K562 (cell line): ENCODE results near the gene ZNF655. TPM values are rescaled to one million over a fixed set of nuclear protein-coding genes. Genes with fewer than 3 reads are reported as not detected.

ENCODE experiments used
- ADNP ChIP-seq: fragments of 200-800 bp; sonication (Bioruptor generic); IDR thresholded peaks from 2 replicates; pipeline ENCODE4 v1.6.1; 2016; ENCODE audit warnings: missing genetic modification characterization, missing compliant biosample characterization
- ARNT ChIP-seq, 2 experiments: fragments of 450-650 bp; IDR thresholded peaks; 2 replicates each; pipeline ENCODE4 v1.6.1; 2016; ENCODE audit warnings: mild to moderate bottlenecking in 1 of 2
- ATF7 ChIP-seq: fragments of 450-650 bp; IDR thresholded peaks from 2 replicates; pipeline ENCODE4 v1.7.1; 2014; ENCODE audit warnings: mild to moderate bottlenecking, moderate library complexity
- CBX5 ChIP-seq: IDR thresholded peaks from 2 replicates; pipeline ENCODE4 v1.6.1; 2014; ENCODE audit warnings: low read depth, borderline replicate concordance
- HDAC6 ChIP-seq: IDR thresholded peaks from 2 replicates; pipeline ENCODE4 v1.6.1; 2012; ENCODE audit warnings: low read depth, mild to moderate bottlenecking, control low read depth, inconsistent platforms, low read length, moderate library complexity
- HMGN3 ChIP-seq: IDR thresholded peaks from 2 replicates; pipeline ENCODE4 v1.6.1; 2011; ENCODE audit warnings: borderline replicate concordance, low read depth, mild to moderate bottlenecking, mixed read lengths, low read length; ENCODE audit not compliant: insufficient read length; ENCODE audit errors: extremely low read depth
- HOXB6 ChIP-seq: fragments of 250-450 bp; sonication (Bioruptor Pico); IDR thresholded peaks from 2 replicates; pipeline ENCODE4 v1.5.1; 2022; ENCODE audit warnings: mild to moderate bottlenecking, borderline replicate concordance
- ID3 ChIP-seq, 2 experiments: fragments of 250-450 bp in 1 of 2; fragments of 450-650 bp in 1 of 2; sonication (Bioruptor Pico) in 1 of 2; IDR thresholded peaks; 2 replicates each; pipeline versions ENCODE4 v1.6.1 to v1.8.0; 2016 to 2021; ENCODE audit warnings: mild to moderate bottlenecking in 2 of 2, moderate library complexity in 2 of 2, missing compliant biosample characterization in 1 of 2, missing genetic modification characterization in 1 of 2
- ILK ChIP-seq: fragments of 450-650 bp; IDR thresholded peaks from 2 replicates; pipeline ENCODE4 v1.6.1; 2016; ENCODE audit warnings: missing genetic modification characterization, low read depth, mild to moderate bottlenecking, missing compliant biosample characterization, moderate library complexity, borderline replicate concordance
- KDM1A ChIP-seq, 2 experiments: fragments of 450-650 bp; IDR thresholded peaks; 2 replicates each; pipeline ENCODE4 v1.6.1; 2016; ENCODE audit warnings: mild to moderate bottlenecking in 2 of 2
- MBD1 ChIP-seq: fragments of 250-450 bp; sonication (Bioruptor Pico); IDR thresholded peaks from 2 replicates; pipeline ENCODE4 v1.8.0; 2022; ENCODE audit warnings: inconsistent platforms
- MLLT1 ChIP-seq, 2 experiments: fragments of 450-650 bp; IDR thresholded peaks; 2 replicates each; pipeline ENCODE4 v1.6.1; 2016
- NFYB ChIP-seq: IDR thresholded peaks from 2 replicates; pipeline ENCODE4 v1.6.1; 2011; ENCODE audit warnings: mild to moderate bottlenecking, moderate library complexity; ENCODE audit not compliant: insufficient read length; ENCODE audit errors: extremely low read depth
- POLR2AphosphoS2 ChIP-seq: IDR thresholded peaks from 2 replicates; pipeline ENCODE4 v1.6.1; 2012; ENCODE audit warnings: low read length, improper control_type of control experiment
- PTTG1 ChIP-seq: fragments of 450-650 bp; IDR thresholded peaks from 2 replicates; pipeline ENCODE4 v1.6.1; 2016; ENCODE audit warnings: low read depth, mild to moderate bottlenecking, missing genetic modification characterization, missing compliant biosample characterization
- RFX7 ChIP-seq: fragments of 250-450 bp; sonication (Bioruptor Pico); IDR thresholded peaks from 2 replicates; pipeline ENCODE4 v1.5.1; 2021; ENCODE audit warnings: mild to moderate bottlenecking
- SAFB2 ChIP-seq: fragments of 200-400 bp; formaldehyde crosslinking; IDR thresholded peaks from 2 replicates; pipeline ENCODE4 v1.6.1; 2018; ENCODE audit warnings: borderline replicate concordance, low read length, low read depth, moderate library complexity; ENCODE audit not compliant: severe bottlenecking
- SMAD3 ChIP-seq: fragments of 450-650 bp; formaldehyde crosslinking; conservative IDR thresholded peaks from 2 replicates; pipeline ENCODE4 v1.4.0; 2020; ENCODE audit warnings: mild to moderate bottlenecking
- TEAD4 ChIP-seq, 2 experiments: sonication (generic) in 1 of 2; formaldehyde crosslinking in 1 of 2; IDR thresholded peaks; 2 replicates each; pipeline versions ENCODE4 v1.6.1 to v1.8.0; 2012 to 2022; ENCODE audit warnings: borderline replicate concordance in 1 of 2, inconsistent platforms in 1 of 2, low read length in 1 of 2, mild to moderate bottlenecking in 1 of 2, missing genetic modification reagents in 1 of 2
- THAP7 ChIP-seq: fragments of 250-450 bp; sonication (Bioruptor Pico); IDR thresholded peaks from 2 replicates; pipeline ENCODE4 v1.5.0; 2021
- ZNF134 ChIP-seq: fragments of 250-450 bp; sonication (Bioruptor Pico); conservative IDR thresholded peaks from 2 replicates; pipeline ENCODE4 v1.4.0; 2020
- ZNF184 ChIP-seq: sonication (generic); formaldehyde crosslinking; IDR thresholded peaks from 2 replicates; pipeline ENCODE4 v1.5.0; 2020; ENCODE audit warnings: missing genetic modification reagents
- ZNF280A ChIP-seq: fragments of 450-650 bp; IDR thresholded peaks from 2 replicates; pipeline ENCODE4 v1.6.1; 2018; ENCODE audit warnings: mild to moderate bottlenecking, low read depth; ENCODE audit not compliant: partially characterized antibody
- polyA plus RNA-seq, 8 experiments: library from polyadenylated mRNA; depleted of rRNA in 4 of 8; stranded (reverse) in 5 of 8; unstranded in 3 of 8; fragments of >200 nt; fragmentation: Nextera tagmentation in 2 of 8; fragmentation: Illumina TruSeq in 1 of 8; extraction: Ambion mirVana in 2 of 8; extraction: Trizol in 1 of 8; gene quantifications; 2 replicates each; pipeline versions ENCODE4 v1.2.1 to v1.2.3, GENCODE V29; 2011 to 2014; ENCODE audit warnings: inconsistent platforms in 1 of 8, missing spikeins in 1 of 8
- total RNA-seq, 7 experiments: library from RNA; depleted of rRNA in 6 of 7; stranded (reverse); fragments of >200 nt in 6 of 7; fragmentation: Illumina TruSeq in 2 of 7; extraction: Trizol in 2 of 7; gene quantifications; 2 replicates each; pipeline versions ENCODE4 v1.2.1 to v1.2.3, GENCODE V29; 2011 to 2021; ENCODE audit warnings: low replicate concordance in 1 of 7

The ZNF655 gene
- total and polyA plus RNA-seq, 9 of the 15 experiments (the other 6 are each of a cell fraction or from before 2014, with no cell fraction given), result 25.7 to 130 (median 95.2) TPM

GRCh38 chr7:99531354-99531765 lies 27.1 kb upstream of the ZNF655 start (continued):
- TF ChIP-seq CBX5, result peak; percentile 99
- no peak for TF ChIP-seq NFYB
- TF ChIP-seq RFX7 (CRISPR knock-in tag), result no peak
- TF ChIP-seq MLLT1 (IDR thresholded peaks at IDR 0.05), result 0 out of 4 replicates have a peak, but pooled peaks have one; percentile 36 to 41
- TF ChIP-seq THAP7 (CRISPR knock-in tag), result no peak
- TF ChIP-seq HOXB6 (CRISPR knock-in tag), result no peak
- TF ChIP-seq POLR2AphosphoS2, result no peak
- TF ChIP-seq ZNF184 (CRISPR knock-in tag), result no peak
- 0 out of 2 replicates have a peak, but pooled peaks have one; percentile 22 for TF ChIP-seq ATF7
- peak; percentile 83 for TF ChIP-seq ZNF134 (CRISPR knock-in tag)
- TF ChIP-seq HMGN3, result no peak
- peak; percentile 80 for TF ChIP-seq TEAD4 (IDR thresholded peaks at IDR 0.05; ENCODE audit: low read length)
- no peak for TF ChIP-seq TEAD4 (CRISPR knock-in tag; IDR thresholded peaks at IDR 0.05; ENCODE audit: borderline replicate concordance)
- TF ChIP-seq ID3 (CRISPR knock-in tag; IDR thresholded peaks at IDR 0.05), result no peak
- TF ChIP-seq ID3 (tag; IDR thresholded peaks at IDR 0.05), result no peak
- no peak for TF ChIP-seq PTTG1
- TF ChIP-seq SMAD3 (CRISPR knock-in tag), result no peak
- TF ChIP-seq MBD1 (CRISPR knock-in tag), result peak; percentile 67; the same call in 1 of the 2 replicates
- TF ChIP-seq ILK (tag), result no peak
- TF ChIP-seq SAFB2, result no peak
- TF ChIP-seq ARNT (IDR thresholded peaks at IDR 0.05), result peak in 1 of 2 experiments; percentile 70; a peak in 2 of 4 replicates
- 0 out of 2 replicates have a peak, but pooled peaks have one; percentile 85 for TF ChIP-seq HDAC6
- peak; percentile 99 for TF ChIP-seq ZNF280A
- no peak for TF ChIP-seq ADNP
- TF ChIP-seq KDM1A (IDR thresholded peaks at IDR 0.05), result peak in 1 of 2 experiments; percentile 37; a peak in 1 of 4 replicates
